OCI-LY3 (cell line): Measurements from ENCODE around the gene BCO2.

ENCODE experiments used
- EZH2phosphoT487 ChIP-seq: fragments of 200-600 bp; shearing (Covaris generic); IDR thresholded peaks from 2 replicates; pipeline ENCODE4 v1.6.1; 2018; ENCODE audit warnings: antibody characterized with exemption, mixed run types, low read depth
- TF ChIP-seq, protein P1 (sequence below): fragments of 200-600, 300-600 bp; sonication (generic); IDR thresholded peaks from 2 replicates; pipeline ENCODE4 v1.5.1; 2014; ENCODE audit warnings: antibody characterized with exemption, low read length, low read depth

DNA sequence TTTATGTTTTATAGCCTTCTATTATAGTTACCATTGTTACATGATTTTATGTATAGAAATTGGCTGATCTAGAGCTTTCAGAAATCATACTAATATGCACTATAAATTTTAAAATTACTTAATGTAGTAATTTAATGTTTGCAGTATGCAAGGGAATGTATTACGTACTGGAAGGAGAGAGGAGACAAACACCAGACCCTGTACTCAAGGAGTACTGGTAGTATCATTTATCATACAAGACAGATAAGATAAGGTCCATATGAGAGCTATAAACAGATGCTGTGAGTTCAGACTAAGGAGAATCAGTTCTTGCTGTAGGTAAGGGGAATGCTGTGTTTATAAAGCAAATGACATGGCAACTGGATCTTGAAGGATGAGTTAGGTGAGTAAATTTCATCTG is 765 bp downstream of the BCO2 start:
- TF ChIP-seq, protein P1, sequence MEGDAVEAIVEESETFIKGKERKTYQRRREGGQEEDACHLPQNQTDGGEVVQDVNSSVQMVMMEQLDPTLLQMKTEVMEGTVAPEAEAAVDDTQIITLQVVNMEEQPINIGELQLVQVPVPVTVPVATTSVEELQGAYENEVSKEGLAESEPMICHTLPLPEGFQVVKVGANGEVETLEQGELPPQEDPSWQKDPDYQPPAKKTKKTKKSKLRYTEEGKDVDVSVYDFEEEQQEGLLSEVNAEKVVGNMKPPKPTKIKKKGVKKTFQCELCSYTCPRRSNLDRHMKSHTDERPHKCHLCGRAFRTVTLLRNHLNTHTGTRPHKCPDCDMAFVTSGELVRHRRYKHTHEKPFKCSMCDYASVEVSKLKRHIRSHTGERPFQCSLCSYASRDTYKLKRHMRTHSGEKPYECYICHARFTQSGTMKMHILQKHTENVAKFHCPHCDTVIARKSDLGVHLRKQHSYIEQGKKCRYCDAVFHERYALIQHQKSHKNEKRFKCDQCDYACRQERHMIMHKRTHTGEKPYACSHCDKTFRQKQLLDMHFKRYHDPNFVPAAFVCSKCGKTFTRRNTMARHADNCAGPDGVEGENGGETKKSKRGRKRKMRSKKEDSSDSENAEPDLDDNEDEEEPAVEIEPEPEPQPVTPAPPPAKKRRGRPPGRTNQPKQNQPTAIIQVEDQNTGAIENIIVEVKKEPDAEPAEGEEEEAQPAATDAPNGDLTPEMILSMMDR, result no peak
- TF ChIP-seq EZH2phosphoT487, result no peak
